ENCODE data around the gene CTCFL.

Gene CTCFL

GRCh38 chr20:57460781-57461465, 64.0 kb downstream of the CTCFL start:
- no peak for DNase-seq

- no peak for DNase-seq
Observed at GRCh38 chr20:57459897-57460296, 65.0 kb downstream of the CTCFL start.

GRCh38 chr20:57459278-57459677, 65.7 kb downstream of the CTCFL start:
- DNase-seq = no peak

GRCh38 chr20:57458400-57459160, 66.4 kb downstream of the CTCFL start:
- no peak for DNase-seq

GRCh38 chr20:57457243-57458095, 67.5 kb downstream of the CTCFL start:
- DNase-seq = no peak

GRCh38 chr20:57456116-57456515, 68.8 kb downstream of the CTCFL start:
- no peak for DNase-seq

- no peak for DNase-seq
Observed at GRCh38 chr20:57455386-57455785, 69.6 kb downstream of the CTCFL start.

GRCh38 chr20:57451795-57452661, 72.9 kb downstream of the CTCFL start:
- no peak for DNase-seq

- DNase-seq = no peak
Observed at GRCh38 chr20:57451431-57451794, 73.5 kb downstream of the CTCFL start.

- DNase-seq = no peak
Observed at GRCh38 chr20:57450931-57451330, 74.0 kb downstream of the CTCFL start.

GRCh38 chr20:57450419-57450818, 74.5 kb downstream of the CTCFL start:
- no peak for DNase-seq

GRCh38 chr20:57449398-57450354, 75.3 kb downstream of the CTCFL start:
- DNase-seq = no peak

- DNase-seq = no peak
Observed at GRCh38 chr20:57448764-57449354, 76.1 kb downstream of the CTCFL start.

Measured in NCI-H1092 (cell line).